ENCODE data around the gene CHST11. TPM values are rescaled to one million over a fixed set of nuclear protein-coding genes. Genes with fewer than 3 reads are reported as not detected.
"Not testable (repeated sequence)": the region's sequence is repeated elsewhere in the genome, so short reads cannot be mapped to it uniquely, and the experiment has no call there.

CHST11 gene
- polyA plus RNA-seq, 1 donor (not counting 4 experiments of a cell fraction or from before 2014, with no cell fraction given), result 11.9 TPM

- TF ChIP-seq EZH2 (IDR thresholded peaks at IDR 0.05; ENCODE audit: low read length), result no peak
- TF ChIP-seq, protein P1, sequence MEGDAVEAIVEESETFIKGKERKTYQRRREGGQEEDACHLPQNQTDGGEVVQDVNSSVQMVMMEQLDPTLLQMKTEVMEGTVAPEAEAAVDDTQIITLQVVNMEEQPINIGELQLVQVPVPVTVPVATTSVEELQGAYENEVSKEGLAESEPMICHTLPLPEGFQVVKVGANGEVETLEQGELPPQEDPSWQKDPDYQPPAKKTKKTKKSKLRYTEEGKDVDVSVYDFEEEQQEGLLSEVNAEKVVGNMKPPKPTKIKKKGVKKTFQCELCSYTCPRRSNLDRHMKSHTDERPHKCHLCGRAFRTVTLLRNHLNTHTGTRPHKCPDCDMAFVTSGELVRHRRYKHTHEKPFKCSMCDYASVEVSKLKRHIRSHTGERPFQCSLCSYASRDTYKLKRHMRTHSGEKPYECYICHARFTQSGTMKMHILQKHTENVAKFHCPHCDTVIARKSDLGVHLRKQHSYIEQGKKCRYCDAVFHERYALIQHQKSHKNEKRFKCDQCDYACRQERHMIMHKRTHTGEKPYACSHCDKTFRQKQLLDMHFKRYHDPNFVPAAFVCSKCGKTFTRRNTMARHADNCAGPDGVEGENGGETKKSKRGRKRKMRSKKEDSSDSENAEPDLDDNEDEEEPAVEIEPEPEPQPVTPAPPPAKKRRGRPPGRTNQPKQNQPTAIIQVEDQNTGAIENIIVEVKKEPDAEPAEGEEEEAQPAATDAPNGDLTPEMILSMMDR (optimal IDR thresholded peaks at IDR 0.05 in 1 of 3, IDR thresholded peaks at IDR 0.05 in 1 of 3, conservative IDR thresholded peaks at IDR 0.05 in 1 of 3; ENCODE audit: extremely low read depth in 1 of 3, insufficient read depth in 2 of 3, low read length in 3 of 3), result no peak
- dilution Hi-C loops (cut with MboI; ENCODE audit: extremely low pct_ligation_motif_present, low sequenced_read_pairs), result no loop called here
- H3K9me1 ChIP-seq (ENCODE audit: control insufficient read depth, extremely low read depth, insufficient read depth, low read length), result no peaks in the 10 kb centered on the region
- H3K36me3 ChIP-seq (ENCODE audit: control insufficient read depth in 2 of 2, extremely low read depth in 1 of 2, insufficient read depth in 2 of 2, low read length in 2 of 2), result no peaks in the 10 kb centered on the region
- peaks cover under 1% of the 10 kb centered on the region for H3K79me2 ChIP-seq (ENCODE audit: control insufficient read depth, insufficient read depth, low read length)
- peaks cover 4% of the 10 kb centered on the region for H3K4me1 ChIP-seq (ENCODE audit: control insufficient read depth, extremely low read depth, insufficient read depth, low read length)
- H3K27ac ChIP-seq (ENCODE audit: control insufficient read depth, insufficient read depth, low read length), result no peak overlapping the region
- H3K4me2 ChIP-seq (ENCODE audit: control insufficient read depth, extremely low read depth, insufficient read depth, low read depth, low read length), result no peak overlapping the region
- H3K9ac ChIP-seq (ENCODE audit: control insufficient read depth, extremely low read depth, insufficient read depth, low read length), result no peak overlapping the region
- FAIRE-seq (no peak), DNase-seq (ENCODE audit: low read depth, low spot score) (no peak)
- no peaks in the 10 kb centered on the region for H3K9me3 ChIP-seq (ENCODE audit: control insufficient read depth, low read depth, low read length)
- H3K27me3 ChIP-seq (ENCODE audit: control insufficient read depth, extremely low read depth, insufficient read depth, low read length), result no peaks in the 10 kb centered on the region
- H2AFZ ChIP-seq (ENCODE audit: control insufficient read depth, low read length), result no peak overlapping the region
- no peak overlapping the region for H3K4me3 ChIP-seq (ENCODE audit: control insufficient read depth in 2 of 3, extremely low read depth in 1 of 3, insufficient read depth in 2 of 3, low read depth in 1 of 3, low read length in 3 of 3)
- no peaks in the 10 kb centered on the region for H4K20me1 ChIP-seq (ENCODE audit: control insufficient read depth, extremely low read depth, insufficient read depth, low read length)
These were observed 153.9 kb downstream of the CHST11 start for GRCh38 chr12:104610513-104611235.

- no peak for TF ChIP-seq EZH2 (IDR thresholded peaks at IDR 0.05; ENCODE audit: low read length)
- TF ChIP-seq, protein P1 (optimal IDR thresholded peaks at IDR 0.05 in 1 of 3, IDR thresholded peaks at IDR 0.05 in 1 of 3, conservative IDR thresholded peaks at IDR 0.05 in 1 of 3; ENCODE audit: extremely low read depth in 1 of 3, insufficient read depth in 2 of 3, low read length in 3 of 3), result no peak
- Histone ChIP-seq H3K4me3 (ENCODE audit: control insufficient read depth in 2 of 3, extremely low read depth in 1 of 3, insufficient read depth in 2 of 3, low read depth in 1 of 3, low read length in 3 of 3) (no peak overlapping the region), H2AFZ (ENCODE audit: control insufficient read depth, low read length) (no peak overlapping the region), H3K36me3 (ENCODE audit: control insufficient read depth in 2 of 2, extremely low read depth in 1 of 2, insufficient read depth in 2 of 2, low read length in 2 of 2) (no peaks in the 10 kb centered on the region), H3K79me2 (ENCODE audit: control insufficient read depth, insufficient read depth, low read length) (peaks cover under 1% of the 10 kb centered on the region), H4K20me1 (ENCODE audit: control insufficient read depth, extremely low read depth, insufficient read depth, low read length) (no peaks in the 10 kb centered on the region), H3K9me1 (ENCODE audit: control insufficient read depth, extremely low read depth, insufficient read depth, low read length) (no peaks in the 10 kb centered on the region), H3K27ac (ENCODE audit: control insufficient read depth, insufficient read depth, low read length) (no peak overlapping the region), H3K4me2 (ENCODE audit: control insufficient read depth, extremely low read depth, insufficient read depth, low read depth, low read length) (no peak overlapping the region), H3K9ac (ENCODE audit: control insufficient read depth, extremely low read depth, insufficient read depth, low read length) (no peak overlapping the region), H3K9me3 (ENCODE audit: control insufficient read depth, low read depth, low read length) (no peaks in the 10 kb centered on the region), H3K4me1 (ENCODE audit: control insufficient read depth, extremely low read depth, insufficient read depth, low read length) (peaks cover 4% of the 10 kb centered on the region), H3K27me3 (ENCODE audit: control insufficient read depth, extremely low read depth, insufficient read depth, low read length) (no peaks in the 10 kb centered on the region)
- no peak for DNase-seq (ENCODE audit: low read depth, low spot score)
- dilution Hi-C loops (cut with MboI; ENCODE audit: extremely low pct_ligation_motif_present, low sequenced_read_pairs), result no loop called here
- FAIRE-seq, result no peak
These were observed 154.9 kb downstream of the CHST11 start for GRCh38 chr12:104611671-104612070.

GRCh38 chr12:104613372-104613771, 156.6 kb downstream of the CHST11 start:
- H4K20me1 ChIP-seq (ENCODE audit: control insufficient read depth, extremely low read depth, insufficient read depth, low read length), result not testable (repeated sequence)

More at GRCh38 chr12:104613372-104613771, 156.6 kb downstream of the CHST11 start:
- H3K9me1 ChIP-seq (ENCODE audit: control insufficient read depth, extremely low read depth, insufficient read depth, low read length); dilution Hi-C loops (cut with MboI; ENCODE audit: extremely low pct_ligation_motif_present, low sequenced_read_pairs); DNase-seq (ENCODE audit: low read depth, low spot score); H3K4me2 ChIP-seq (ENCODE audit: control insufficient read depth, extremely low read depth, insufficient read depth, low read depth, low read length); H3K27me3 ChIP-seq (ENCODE audit: control insufficient read depth, extremely low read depth, insufficient read depth, low read length); H3K9me3 ChIP-seq (ENCODE audit: control insufficient read depth, low read depth, low read length); H3K79me2 ChIP-seq (ENCODE audit: control insufficient read depth, insufficient read depth, low read length); H3K4me3 ChIP-seq (ENCODE audit: control insufficient read depth in 2 of 3, extremely low read depth in 1 of 3, insufficient read depth in 2 of 3, low read depth in 1 of 3, low read length in 3 of 3); FAIRE-seq; H2AFZ ChIP-seq (ENCODE audit: control insufficient read depth, low read length); H3K36me3 ChIP-seq (ENCODE audit: control insufficient read depth in 2 of 2, extremely low read depth in 1 of 2, insufficient read depth in 2 of 2, low read length in 2 of 2); H3K9ac ChIP-seq (ENCODE audit: control insufficient read depth, extremely low read depth, insufficient read depth, low read length); H3K27ac ChIP-seq (ENCODE audit: control insufficient read depth, insufficient read depth, low read length); H3K4me1 ChIP-seq (ENCODE audit: control insufficient read depth, extremely low read depth, insufficient read depth, low read length): not testable (repeated sequence)
